Inflammatory macrophage (primary cell): Measurements from ENCODE around the gene RYR3.

ENCODE experiments used
- DNase-seq, 2 donors: peaks; one replicate each; pipeline ENCODE4 v3.0.0-alpha.2; 2020 to 2022

The RYR3 gene

GRCh38 chr15:33907326-33907725, 596.6 kb downstream of the RYR3 start:
- no peak for DNase-seq

GRCh38 chr15:33908406-33908805, 597.6 kb downstream of the RYR3 start:
- DNase-seq: no peak

- DNase-seq: no peak
Measured at GRCh38 chr15:33910741-33911140, 600.0 kb downstream of the RYR3 start.

GRCh38 chr15:33912326-33912725, 601.6 kb downstream of the RYR3 start:
- DNase-seq: no peak

- DNase-seq: no peak
Measured at GRCh38 chr15:33913459-33913858, 602.7 kb downstream of the RYR3 start.
